Bronchial epithelial cell (primary cell): ENCODE measurements around the gene TXK. TPM values are rescaled to one million over a fixed set of nuclear protein-coding genes. Genes with fewer than 3 reads are reported as not detected.

Source experiments
- DNase-seq: peaks from one replicate; pipeline ENCODE4 v3.0.0-alpha.2; 2010; ENCODE audit warnings: low read depth
- FAIRE-seq: peaks from 2 replicates; lab custom pipeline; 2011; peaks lifted over from hg19 to GRCh38; lab: Jason Lieb, UNC
- H3K27me3 ChIP-seq: 2 replicates; pipeline ENCODE4 v1.5.1; 2011; ENCODE audit warnings: low read length; ENCODE audit not compliant: control insufficient read depth, insufficient read depth
- H3K36me3 ChIP-seq: 2 replicates; pipeline ENCODE4 v1.5.1; 2011; ENCODE audit warnings: low read length; ENCODE audit not compliant: control insufficient read depth, insufficient read depth
- H3K4me3 ChIP-seq: 2 replicates; pipeline ENCODE4 v1.5.1; 2011; ENCODE audit warnings: mild to moderate bottlenecking, low read depth, low read length, control low read depth
- CTCF ChIP-seq: IDR thresholded peaks from 2 replicates; pipeline ENCODE4 v1.5.1; 2011; ENCODE audit warnings: mild to moderate bottlenecking, moderate library complexity, low read length, control low read depth, inconsistent platforms; ENCODE audit not compliant: insufficient read depth, severe bottlenecking
- total RNA-seq: library from RNA; depleted of rRNA; stranded (reverse); fragments of >200 nt; gene quantifications from 2 replicates; pipeline ENCODE4 v1.2.1, GENCODE V29; 2014

TXK gene
- total RNA-seq, 1 donor from 2014 or later, result under 0.01 TPM

- FAIRE-seq (no peak), DNase-seq (no peak)
- no peak for TF ChIP-seq CTCF
- H3K36me3 ChIP-seq, result no peaks in the 10 kb centered on the region
- H3K27me3 ChIP-seq, result no peaks in the 10 kb centered on the region
- H3K4me3 ChIP-seq, result no peak overlapping the region
Observed at GRCh38 chr4:48067536-48067935, 66.5 kb downstream of the TXK start.

- FAIRE-seq, result no peak
- Histone ChIP-seq H3K4me3 (no peak overlapping the region), H3K36me3 (no peaks in the 10 kb centered on the region), H3K27me3 (no peaks in the 10 kb centered on the region)
- TF ChIP-seq CTCF, result no peak
- no peak for DNase-seq
Observed at GRCh38 chr4:48065587-48066052, 68.4 kb downstream of the TXK start.

GRCh38 chr4:48064349-48064748 is 69.7 kb downstream of the TXK start:
- no peak for FAIRE-seq
- no peak for DNase-seq
- no peak for TF ChIP-seq CTCF
- no peak overlapping the region for H3K4me3 ChIP-seq
- no peaks in the 10 kb centered on the region for H3K36me3 ChIP-seq
- H3K27me3 ChIP-seq, result no peaks in the 10 kb centered on the region

GRCh38 chr4:48058617-48059530 is 75.2 kb downstream of the TXK start:
- DNase-seq (no peak), FAIRE-seq (no peak)
- no peak for TF ChIP-seq CTCF
- no peaks in the 10 kb centered on the region for H3K36me3 ChIP-seq
- H3K27me3 ChIP-seq, result no peaks in the 10 kb centered on the region
- H3K4me3 ChIP-seq, result no peak overlapping the region

- no peak for FAIRE-seq
- DNase-seq, result peak; percentile 29
- no peaks in the 10 kb centered on the region for H3K36me3 ChIP-seq
Observed at GRCh38 chr4:48051078-48051477, 83.0 kb downstream of the TXK start.

More at GRCh38 chr4:48051078-48051477, 83.0 kb downstream of the TXK start:
- Histone ChIP-seq H3K4me3 (no peak overlapping the region), H3K27me3 (no peaks in the 10 kb centered on the region)
- no peak for TF ChIP-seq CTCF
